Left lung (tissue), 10 donors: ENCODE results near the gene C4A. TPM values are rescaled to one million over a fixed set of nuclear protein-coding genes. Genes with fewer than 3 reads are reported as not detected.
"Not testable (repeated sequence)": the region's sequence is repeated elsewhere in the genome, so short reads cannot be mapped to it uniquely, and the experiment has no call there.

Experiments
- ATAC-seq: fragments of 200-7000 bp; cut with Tn5 transposase; one replicate; pipeline ENCODE4 v1.9.1; 2020; ENCODE audit warnings: moderate library complexity
- DNase-seq, 4 donors: peaks; one replicate each; pipeline ENCODE4 v3.0.0-alpha.2; 2013 to 2020
- H3K27ac ChIP-seq, 2 donors: fragments of 200-600 bp; sonication (generic) in 1 of 2; one replicate each; pipeline versions ENCODE4 v1.5.0 to v1.8.0; 2020 to 2021
- H3K27me3 ChIP-seq, 2 donors: fragments of 200-600 bp; sonication (generic) in 1 of 2; one replicate each; pipeline versions ENCODE4 v1.5.0 to v1.8.0; 2020 to 2021
- H3K36me3 ChIP-seq, 2 donors: fragments of 200-600 bp; sonication (generic) in 1 of 2; one replicate each; pipeline versions ENCODE4 v1.5.0 to v1.8.0; 2020 to 2021
- H3K4me1 ChIP-seq, 2 donors: fragments of 200-600 bp; one replicate each; pipeline ENCODE4 v1.8.0; 2021
- H3K4me3 ChIP-seq, 2 donors: fragments of 200-600 bp; sonication (generic) in 1 of 2; one replicate each; pipeline versions ENCODE4 v1.5.0 to v1.8.0; 2020 to 2021; ENCODE audit warnings: mild to moderate bottlenecking in 1 of 2
- H3K9me3 ChIP-seq, 2 donors: fragments of 200-600 bp; sonication (generic) in 1 of 2; one replicate each; pipeline versions ENCODE4 v1.5.0 to v1.8.0; 2020 to 2021
- CTCF ChIP-seq, 2 donors: fragments of 200-600 bp; sonication (generic) in 1 of 2; IDR thresholded peaks; one replicate each; pipeline versions ENCODE4 v1.5.0 to v1.8.0; 2021; ENCODE audit warnings: antibody characterized with exemption in 2 of 2
- intact Hi-C, 2 donors: fragments of 100-400 bp; cut with DNase I; formaldehyde crosslinking; loops; one replicate each; pipeline versions ENCODE4 v1.11.2 to v1.14.2; 2022
- polyA plus RNA-seq, 6 donors: library from polyadenylated mRNA; unstranded; fragments of 120-200 nt; gene quantifications; one replicate each; pipeline ENCODE4 v1.2.1, GENCODE V29; 2013; ENCODE audit not compliant: insufficient read length in 6 of 6
- total RNA-seq, 2 donors: library from RNA; stranded (reverse); fragmentation: NEBNext Ultra II Directional; extraction: Animal tissue kit (Norgen Biotek cat#: 25700); gene quantifications; one replicate each; pipeline ENCODE4 v1.2.1, GENCODE V29; 2021
- donor health status: DM: no; HTN: yes; CAD: no.
- donor health status: DM: no; HTN: no; CAD: no.

Gene C4A
- total and polyA plus RNA-seq, 8 donors, result 5.9 to 124 (median 10.3) TPM

- Histone ChIP-seq H3K27ac (peak within 1 kb of the TSS; percentile 95 to 98), H3K27me3 (no peaks in the 10 kb centered on the region), H3K4me3 (peak within 1 kb of the TSS; percentile 80 to 85), H3K4me1 (peaks cover 21 to 38% of the 10 kb centered on the region in 2 donors), H3K9me3 (no peaks in the 10 kb centered on the region), H3K36me3 (peaks cover 0 to 34% of the 10 kb centered on the region in 2 donors)
- intact Hi-C loops, result no loop called here
- DNase-seq, result peak; percentile 96 to 99 (median 98)
- peak; percentile 92 for ATAC-seq
- no peak for TF ChIP-seq CTCF (IDR thresholded peaks at IDR 0.05)
Observed at GRCh38 chr6:31971993-31972708, 9.7 kb upstream of the C4A start, which contains the start of gene DXO. Gene DXO, minus strand, starts transcription at chr6:31972138. Its CDS starts 463 bp downstream, at chr6:31971675.

GRCh38 chr6:31972709-31973350 lies 9.0 kb upstream of the C4A start:
- TF ChIP-seq CTCF (IDR thresholded peaks at IDR 0.05), result no peak

GRCh38 chr6:31976065-31976464 lies 5.8 kb upstream of the C4A start:
- peak in 1 of 4 donors; percentile 74 for DNase-seq
- ATAC-seq, H3K4me3 ChIP-seq, H3K9me3 ChIP-seq, H3K27ac ChIP-seq, H3K27me3 ChIP-seq, intact Hi-C loops: not testable (repeated sequence)
- peaks cover 14 to 21% of the 10 kb centered on the region in 2 donors for H3K4me1 ChIP-seq
- peaks cover 0 to 14% of the 10 kb centered on the region in 2 donors for H3K36me3 ChIP-seq

More at GRCh38 chr6:31972709-31973350, 9.0 kb upstream of the C4A start:
- Histone ChIP-seq H3K27me3 (no peaks in the 10 kb centered on the region), H3K4me1 (peaks cover 21 to 38% of the 10 kb centered on the region in 2 donors), H3K36me3 (peaks cover 0 to 27% of the 10 kb centered on the region in 2 donors), H3K4me3 (peak overlapping the region; percentile 80 to 85), H3K27ac (peak overlapping the region; percentile 95 to 98), H3K9me3 (no peaks in the 10 kb centered on the region)
- DNase-seq (no peak), ATAC-seq (peak; percentile 24)
- intact Hi-C loops, result no loop called here

- ATAC-seq, result no peak
- H3K4me3 ChIP-seq, result no peak overlapping the region
- TF ChIP-seq CTCF (IDR thresholded peaks at IDR 0.05), result no peak
- H3K27ac ChIP-seq, result no peak overlapping the region
- peaks cover 8 to 11% of the 10 kb centered on the region in 2 donors for H3K4me1 ChIP-seq
- no peaks in the 10 kb centered on the region for H3K27me3 ChIP-seq
- DNase-seq, result peak in 1 of 4 donors; percentile 10
- H3K9me3 ChIP-seq, result no peaks in the 10 kb centered on the region
- intact Hi-C loops, result no loop called here
- peaks cover 0 to 14% of the 10 kb centered on the region in 2 donors for H3K36me3 ChIP-seq
Observed at GRCh38 chr6:31977816-31978431, 3.9 kb upstream of the C4A start.

- intact Hi-C loops, result no loop called here
- no peak for TF ChIP-seq CTCF (IDR thresholded peaks at IDR 0.05)
- H3K9me3 ChIP-seq, result no peaks in the 10 kb centered on the region
- no peaks in the 10 kb centered on the region for H3K27me3 ChIP-seq
- ATAC-seq (no peak), DNase-seq (peak in 1 of 4 donors; percentile 1)
- H3K27ac ChIP-seq, result no peak overlapping the region
- no peak overlapping the region for H3K4me3 ChIP-seq
- H3K36me3 ChIP-seq, result peaks cover 0 to 14% of the 10 kb centered on the region in 2 donors
- peaks cover 0 to 2% of the 10 kb centered on the region in 2 donors for H3K4me1 ChIP-seq
Observed at GRCh38 chr6:31978831-31979230, 3.0 kb upstream of the C4A start.
